GM12878 (cell line): Measurements from ENCODE around the gene GMDS. TPM values are rescaled to one million over a fixed set of nuclear protein-coding genes. Genes with fewer than 3 reads are reported as not detected.

Experiments
- ATAC-seq: fragments of 200-7000 bp; cut with Tn5 transposase; 3 replicates; pipeline ENCODE4 v1.9.1; 2020; ENCODE audit warnings: mild to moderate bottlenecking, moderate library complexity
- BruUV-seq: library from RNA; stranded (reverse); fragments of 400-500 nt; replicated peaks from 2 replicates; lab custom pipeline; 2021; lab: Mats Ljungman, UMichigan
- CTCF ChIA-PET: fragments of 300-600 bp; sonication (Branson Sonifier 250); formaldehyde crosslinking; extraction: SDS; loops from one replicate; lab custom pipeline; 2021; ENCODE audit warnings: inconsistent platforms; lab: Yijun Ruan, JAX
- POLR2A ChIA-PET: fragments of 350-600 bp; formaldehyde crosslinking; extraction: SDS; loops from one replicate; lab custom pipeline; 2021; ENCODE audit warnings: inconsistent platforms; lab: Charles Lee
- RAD21 ChIA-PET: fragments of 300-600 bp; sonication (Branson Sonifier 250); formaldehyde crosslinking; loops from one replicate; lab custom pipeline; 2023; ENCODE audit warnings: antibody characterized with exemption; ENCODE audit not compliant: unreplicated experiment; lab: Charles Lee
- SMC1A ChIA-PET: fragments of 300-600 bp; sonication (Branson Sonifier 250); formaldehyde crosslinking; loops from one replicate; lab custom pipeline; 2023; ENCODE audit not compliant: unreplicated experiment, uncharacterized antibody; lab: Charles Lee
- DNase-seq: peaks from one replicate; pipeline ENCODE4 v3.0.0-alpha.2; 2011; ENCODE audit warnings: low read depth, low spot score
- FAIRE-seq: peaks from 3 replicates; lab custom pipeline; 2011; peaks lifted over from hg19 to GRCh38; lab: Jason Lieb, UNC
- H2AFZ ChIP-seq: 2 replicates; pipeline ENCODE4 v1.6.0; 2011; ENCODE audit warnings: low read depth, low read length, control low read depth; ENCODE audit not compliant: control insufficient read depth
- H3K27ac ChIP-seq: 2 replicates; pipeline ENCODE4 v1.5.1; 2011; ENCODE audit warnings: control low read depth; ENCODE audit not compliant: control insufficient read depth, insufficient read depth
- H3K27me3 ChIP-seq, 2 experiments: replicated peaks in 1 of 2; 2 replicates each; pipeline versions ENCODE4 v1.6.0 to v1.6.1; 2011; ENCODE audit warnings: low read length in 1 of 2; ENCODE audit not compliant: control insufficient read depth in 2 of 2, insufficient read depth in 2 of 2
- H3K36me3 ChIP-seq, 2 experiments: 2 replicates each; pipeline ENCODE4 v1.5.1; 2011; ENCODE audit warnings: low read length in 1 of 2; ENCODE audit not compliant: control insufficient read depth in 2 of 2, insufficient read depth in 2 of 2
- H3K4me1 ChIP-seq: 2 replicates; pipeline ENCODE4 v1.6.1; 2011; ENCODE audit warnings: mild to moderate bottlenecking, low read length, moderate library complexity, mixed read lengths; ENCODE audit not compliant: control insufficient read depth, insufficient read depth
- H3K4me2 ChIP-seq: 2 replicates; pipeline ENCODE4 v1.6.0; 2011; ENCODE audit warnings: control low read depth; ENCODE audit not compliant: control insufficient read depth, insufficient read depth
- H3K4me3 ChIP-seq: fragments of 200-600 bp; sonication (generic); 2 replicates; pipeline ENCODE4 v1.5.1; 2016
- H3K79me2 ChIP-seq: 2 replicates; pipeline ENCODE4 v1.6.0; 2011; ENCODE audit warnings: low read length; ENCODE audit not compliant: control insufficient read depth, insufficient read depth
- H3K9ac ChIP-seq: 2 replicates; pipeline ENCODE4 v1.8.0; 2011; ENCODE audit warnings: low read length, control low read depth, mixed read lengths; ENCODE audit not compliant: control insufficient read depth, insufficient read depth
- H3K9me3 ChIP-seq: replicated peaks from 3 replicates; pipeline ENCODE4 v1.5.1; 2011; ENCODE audit warnings: mild to moderate bottlenecking, low read length; ENCODE audit not compliant: control insufficient read depth, insufficient read depth
- H4K20me1 ChIP-seq: 2 replicates; pipeline ENCODE4 v1.6.0; 2011; ENCODE audit not compliant: control insufficient read depth, insufficient read depth
- BHLHE40 ChIP-seq, 2 experiments: fragments of 450-650 bp in 1 of 2; IDR thresholded peaks; 2 replicates each; pipeline ENCODE4 v1.6.1; 2011 to 2017; ENCODE audit warnings: low read depth in 2 of 2, borderline replicate concordance in 1 of 2, improper control_type of control experiment in 1 of 2, low read length in 1 of 2, mild to moderate bottlenecking in 1 of 2
- CBX5 ChIP-seq: sonication (generic); IDR thresholded peaks from 2 replicates; pipeline ENCODE4 v1.6.1; 2016; ENCODE audit warnings: low read depth, moderate library complexity, mild to moderate bottlenecking, inconsistent platforms
- CREB1 ChIP-seq: IDR thresholded peaks from 2 replicates; pipeline ENCODE4 v1.6.1; 2012; ENCODE audit warnings: low read depth, mild to moderate bottlenecking, inconsistent platforms
- CREM ChIP-seq: IDR thresholded peaks from 2 replicates; pipeline ENCODE4 v1.6.1; 2014; ENCODE audit warnings: antibody characterized with exemption, low read depth
- EP300 ChIP-seq, 2 experiments: fragments of 150-350 bp in 1 of 2; IDR thresholded peaks; 2 replicates each; pipeline ENCODE4 v1.6.1; 2011 to 2012; ENCODE audit warnings: low read depth in 2 of 2, low read length in 2 of 2, borderline replicate concordance in 1 of 2, improper control_type of control experiment in 1 of 2, inconsistent platforms in 1 of 2; ENCODE audit not compliant: control insufficient read depth in 1 of 2
- MYC ChIP-seq: IDR thresholded peaks from 2 replicates; pipeline ENCODE4 v1.6.1; 2011; ENCODE audit warnings: mild to moderate bottlenecking, low read length, moderate library complexity, inconsistent platforms; ENCODE audit not compliant: insufficient read depth, insufficient replicate concordance, insufficient read length, severe bottlenecking
- POLR2AphosphoS5 ChIP-seq: IDR thresholded peaks from 2 replicates; pipeline ENCODE4 v1.6.1; 2011; ENCODE audit warnings: mild to moderate bottlenecking, low read length, inconsistent platforms
- ZBED1 ChIP-seq: IDR thresholded peaks from 2 replicates; pipeline ENCODE4 v1.6.1; 2016; ENCODE audit warnings: borderline replicate concordance
- WGBS: methylation state at CpG from one replicate; pipeline ENCODE4 v1.1.6; 2016; ENCODE audit warnings: low lambda C conversion rate; ENCODE audit not compliant: insufficient replicate concordance, insufficient coverage; ENCODE audit errors: missing lambda C conversion rate; 5-methylcytosine and 5-hydroxymethylcytosine counted together
- in situ Hi-C: fragments of 300-500 bp; cut with MboI; formaldehyde crosslinking; loops from 9 replicates; pipeline ENCODE4 v1.14.3; 2018; ENCODE audit warnings: mixed read lengths
- intact Hi-C: fragments of 100-400 bp; cut with micrococcal nuclease; formaldehyde crosslinking; loops from one replicate; pipeline ENCODE4 v1.14.2; 2022; ENCODE audit not compliant: unreplicated experiment
- polyA plus RNA-seq, 11 experiments: library from polyadenylated mRNA; depleted of rRNA in 4 of 11; unstranded in 6 of 11; stranded (reverse) in 5 of 11; fragments of >200 nt; fragmentation: Nextera tagmentation in 4 of 11; fragmentation: Illumina TruSeq in 1 of 11; extraction: Ambion mirVana in 4 of 11; extraction: Trizol in 1 of 11; gene quantifications; 1 replicate in 1 of 11; 2 replicates in 10 of 11; pipeline versions ENCODE4 v1.2.1 to v1.2.3, GENCODE V29; 2011 to 2016; ENCODE audit warnings: inconsistent platforms in 2 of 11, missing spikeins in 2 of 11, low read depth in 1 of 11
- total RNA-seq, 4 experiments: library from RNA; depleted of rRNA in 3 of 4; stranded (reverse); fragments of >200 nt in 3 of 4; fragmentation: Illumina TruSeq in 1 of 4; extraction: Trizol in 1 of 4; gene quantifications; 2 replicates each; pipeline versions ENCODE4 v1.2.1 to v1.2.3, GENCODE V29; 2013 to 2021
- TF ChIP-seq, protein P1 (sequence below): fragments of 450-650 bp; IDR thresholded peaks from 2 replicates; pipeline ENCODE4 v1.6.1; 2017; ENCODE audit warnings: mild to moderate bottlenecking

GMDS gene
- total and polyA plus RNA-seq, 10 of the 15 experiments (the other 5 are each of a cell fraction or from before 2014, with no cell fraction given) = 0.61 to 53.8 (median 29.3) TPM

DNA sequence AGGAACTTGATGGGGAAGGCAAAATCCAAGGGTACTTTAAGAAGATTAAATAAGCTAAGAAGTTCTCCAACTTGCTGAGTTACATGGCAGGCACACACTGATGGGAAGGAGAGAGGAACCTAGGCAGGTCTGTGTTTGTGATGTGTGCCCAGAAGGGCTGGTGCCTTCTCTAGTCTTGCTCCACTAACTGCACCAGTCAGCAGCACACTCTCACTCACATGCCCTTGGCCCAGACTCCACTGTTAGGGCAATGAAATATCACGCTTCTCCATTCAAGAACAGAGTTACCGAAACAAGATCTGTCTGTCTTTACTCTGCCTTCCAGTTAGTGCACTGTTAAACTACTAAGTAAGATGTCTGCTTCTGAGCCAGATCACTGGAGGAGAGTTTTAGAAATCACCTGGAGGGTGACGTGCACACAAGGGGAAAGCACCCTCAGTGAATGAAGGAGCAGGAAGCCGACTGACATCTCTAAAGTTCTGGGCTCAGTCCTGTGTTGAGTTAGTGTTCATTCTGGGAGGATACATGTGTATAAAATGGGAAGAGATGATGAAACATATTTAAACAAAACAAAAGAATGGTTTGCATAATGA, 384.6 kb downstream of the GMDS start:
- SMC1A ChIA-PET = interaction anchor here (1.2 kb wide), 1 partner anchor 8 kb away, joined by 5 read pairs; no protein-coding TSS in a partner anchor
- DNase-seq = no peak
- Histone ChIP-seq H3K79me2 (no peaks in the 10 kb centered on the region), H3K27me3 (no peaks in the 10 kb centered on the region), H3K4me1 (peaks cover 16% of the 10 kb centered on the region), H2AFZ (peak overlapping the region; percentile 75), H3K4me2 (peak overlapping the region; percentile 50), H3K4me3 (no peak overlapping the region), H3K27ac (peak overlapping the region; percentile 40; the same call in 1 of the 2 replicates), H3K9ac (no peak overlapping the region), H4K20me1 (no peaks in the 10 kb centered on the region), H3K36me3 (no peaks in the 10 kb centered on the region), H3K9me3 (no peaks in the 10 kb centered on the region)
- in situ Hi-C loops = no loop called here
- RAD21 ChIA-PET = no interaction called here
- no TSS peak for BruUV-seq
- CTCF ChIA-PET = no interaction called here
- POLR2A ChIA-PET = no interaction called here
- peak; percentile 72 for ATAC-seq
- intact Hi-C loops = no loop called here
- TF ChIP-seq CREB1 (0 out of 2 replicates have a peak, but pooled peaks have one; percentile 35), CBX5 (no peak), EP300 (IDR thresholded peaks at IDR 0.05; ENCODE audit: borderline replicate concordance in 1 of 2, control insufficient read depth in 1 of 2, low read depth in 2 of 2, low read length in 2 of 2) (no peak), MYC (no peak), ZBED1 (no peak), BHLHE40 (IDR thresholded peaks at IDR 0.05; ENCODE audit: borderline replicate concordance in 1 of 2, low read depth in 2 of 2, low read length in 1 of 2) (no peak), POLR2AphosphoS5 (no peak), CREM (peak; percentile 17; the same call in 1 of the 2 replicates)
- TF ChIP-seq, protein P1, sequence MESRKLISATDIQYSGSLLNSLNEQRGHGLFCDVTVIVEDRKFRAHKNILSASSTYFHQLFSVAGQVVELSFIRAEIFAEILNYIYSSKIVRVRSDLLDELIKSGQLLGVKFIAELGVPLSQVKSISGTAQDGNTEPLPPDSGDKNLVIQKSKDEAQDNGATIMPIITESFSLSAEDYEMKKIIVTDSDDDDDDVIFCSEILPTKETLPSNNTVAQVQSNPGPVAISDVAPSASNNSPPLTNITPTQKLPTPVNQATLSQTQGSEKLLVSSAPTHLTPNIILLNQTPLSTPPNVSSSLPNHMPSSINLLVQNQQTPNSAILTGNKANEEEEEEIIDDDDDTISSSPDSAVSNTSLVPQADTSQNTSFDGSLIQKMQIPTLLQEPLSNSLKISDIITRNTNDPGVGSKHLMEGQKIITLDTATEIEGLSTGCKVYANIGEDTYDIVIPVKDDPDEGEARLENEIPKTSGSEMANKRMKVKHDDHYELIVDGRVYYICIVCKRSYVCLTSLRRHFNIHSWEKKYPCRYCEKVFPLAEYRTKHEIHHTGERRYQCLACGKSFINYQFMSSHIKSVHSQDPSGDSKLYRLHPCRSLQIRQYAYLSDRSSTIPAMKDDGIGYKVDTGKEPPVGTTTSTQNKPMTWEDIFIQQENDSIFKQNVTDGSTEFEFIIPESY = no peak
- WGBS = 59% methylated on average over 4 of the region's 4 CpGs
- no peak for FAIRE-seq
